HG02610 (cell line): ENCODE measurements around the gene SIX4.
A peak's percentile ranks its signal among the peaks of the same experiment; 100 is the strongest.
"Not testable (repeated sequence)": the region's sequence is repeated elsewhere in the genome, so short reads cannot be mapped to it uniquely, and the experiment has no call there.

Experiments used
- ATAC-seq: cut with Tn5 transposase; IDR thresholded peaks from one replicate; pipeline ENCODE4 v1.9.1; 2021; ENCODE audit warnings: mild to moderate bottlenecking, moderate library complexity; ENCODE audit not compliant: unreplicated experiment

Gene SIX4

GRCh38 chr14:60723907-60724618, at the start of gene SIX4:
Gene SIX4 (minus strand): TSS chr14:60724351. CDS start chr14:60724074, 277 bp downstream.
- ATAC-seq = peak; percentile 73

- ATAC-seq = no peak
Measured at GRCh38 chr14:60773558-60773957, 49.4 kb upstream of the SIX4 start.

- no peak for ATAC-seq
Measured at GRCh38 chr14:60771117-60771516, 47.0 kb upstream of the SIX4 start.

GRCh38 chr14:60768602-60769001, 44.5 kb upstream of the SIX4 start:
- ATAC-seq = no peak

GRCh38 chr14:60760644-60761364, 36.7 kb upstream of the SIX4 start:
- ATAC-seq = no peak

- no peak for ATAC-seq
Measured at GRCh38 chr14:60760209-60760608, 36.1 kb upstream of the SIX4 start.

GRCh38 chr14:60758885-60759284, 34.7 kb upstream of the SIX4 start:
- no peak for ATAC-seq

- no peak for ATAC-seq
Measured at GRCh38 chr14:60757567-60758002, 33.4 kb upstream of the SIX4 start.

- no peak for ATAC-seq
Measured at GRCh38 chr14:60756847-60757246, 32.7 kb upstream of the SIX4 start.

- ATAC-seq = peak; percentile 97
Measured at GRCh38 chr14:60753264-60754119, 29.3 kb upstream of the SIX4 start.

- no peak for ATAC-seq
Measured at GRCh38 chr14:60744566-60744965, 20.4 kb upstream of the SIX4 start.

- no peak for ATAC-seq
Measured at GRCh38 chr14:60738843-60739508, 14.8 kb upstream of the SIX4 start.

GRCh38 chr14:60736494-60736893, 12.3 kb upstream of the SIX4 start:
- no peak for ATAC-seq

GRCh38 chr14:60735416-60735815, 11.3 kb upstream of the SIX4 start:
- ATAC-seq = no peak

- ATAC-seq = peak; percentile 89
Measured at GRCh38 chr14:60734465-60735242, 10.5 kb upstream of the SIX4 start, which contains the start of gene MNAT1. Gene MNAT1 (plus strand): TSS chr14:60734761. CDS start chr14:60734863, 102 bp downstream.

GRCh38 chr14:60732840-60733483, 8.8 kb upstream of the SIX4 start:
- ATAC-seq = no peak

GRCh38 chr14:60731291-60731690, 7.1 kb upstream of the SIX4 start:
- not testable (repeated sequence) for ATAC-seq

- no peak for ATAC-seq
Measured at GRCh38 chr14:60723116-60723906, 840 bp downstream of the SIX4 start.
